Transverse colon (tissue), 4 donors: ENCODE measurements around the gene MYRF.

Experiments
- CTCF ChIP-seq, 5 experiments: fragments of 200-600 bp in 3 of 5; fragments of 450-650 bp in 2 of 5; sonication (generic) in 3 of 5; IDR thresholded peaks; 1 replicate in 2 of 5; 2 replicates in 3 of 5; pipeline ENCODE4 v1.5.1; 2016 to 2017; ENCODE audit warnings: antibody characterized with exemption in 5 of 5, inconsistent platforms in 3 of 5, mild to moderate bottlenecking in 2 of 5, moderate library complexity in 1 of 5
- EP300 ChIP-seq: sonication (generic); formaldehyde crosslinking; IDR thresholded peaks from one replicate; pipeline ENCODE4 v1.6.1; 2017; ENCODE audit warnings: antibody characterized with exemption, low read depth
- POLR2A ChIP-seq: fragments of 450-650 bp; IDR thresholded peaks from one replicate; pipeline ENCODE4 v1.6.1; 2016; ENCODE audit warnings: antibody characterized with exemption, mild to moderate bottlenecking, moderate library complexity
- POLR2AphosphoS5 ChIP-seq, 3 donors: sonication (generic); formaldehyde crosslinking; IDR thresholded peaks; one replicate each; pipeline ENCODE4 v1.6.1; 2016; ENCODE audit warnings: antibody characterized with exemption in 3 of 3

GRCh38 chr11:61743486-61744095 is 8.8 kb upstream of the MYRF start:
- TF ChIP-seq CTCF (IDR thresholded peaks at IDR 0.05) (no peak), POLR2A (no peak), EP300 (no peak), POLR2AphosphoS5 (IDR thresholded peaks at IDR 0.05) (no peak)
